Measurements from ENCODE around the gene TCF7.

Gene TCF7

GRCh38 chr5:134113902-134114875 lies at the start of gene TCF7:
Gene TCF7, plus strand, starts transcription at chr5:134114681. Its CDS starts 226 bp downstream, at chr5:134114907.
- peak; percentile 84 for DNase-seq

- DNase-seq = no peak
These were observed 44.9 kb upstream of the TCF7 start for GRCh38 chr5:134069553-134069952.

GRCh38 chr5:134070725-134071613 lies 43.5 kb upstream of the TCF7 start:
- DNase-seq = peak; percentile 35

- DNase-seq = no peak
These were observed 42.8 kb upstream of the TCF7 start for GRCh38 chr5:134071614-134072207.

GRCh38 chr5:134072471-134073210 lies 41.8 kb upstream of the TCF7 start:
- DNase-seq = no peak

GRCh38 chr5:134073404-134073803 lies 41.1 kb upstream of the TCF7 start:
- DNase-seq = no peak

GRCh38 chr5:134075102-134075501 lies 39.4 kb upstream of the TCF7 start:
- no peak for DNase-seq

- no peak for DNase-seq
These were observed 36.4 kb upstream of the TCF7 start for GRCh38 chr5:134077926-134078580.

GRCh38 chr5:134079748-134080581 lies 34.5 kb upstream of the TCF7 start:
- peak; percentile 53 for DNase-seq

- no peak for DNase-seq
These were observed 32.1 kb upstream of the TCF7 start for GRCh38 chr5:134082264-134082992.

- no peak for DNase-seq
These were observed 31.0 kb upstream of the TCF7 start for GRCh38 chr5:134083517-134083916.

GRCh38 chr5:134084022-134084565 lies 30.4 kb upstream of the TCF7 start:
- no peak for DNase-seq

GRCh38 chr5:134084570-134084969 lies 29.9 kb upstream of the TCF7 start:
- no peak for DNase-seq

GRCh38 chr5:134085411-134085810 lies 29.1 kb upstream of the TCF7 start:
- no peak for DNase-seq

GRCh38 chr5:134086225-134086942 lies 28.1 kb upstream of the TCF7 start:
- DNase-seq = no peak

GRCh38 chr5:134086943-134087305 lies 27.6 kb upstream of the TCF7 start:
- peak; percentile 84 for DNase-seq

- no peak for DNase-seq
These were observed 26.2 kb upstream of the TCF7 start for GRCh38 chr5:134088291-134088690.

- no peak for DNase-seq
These were observed 25.4 kb upstream of the TCF7 start for GRCh38 chr5:134088994-134089560.

- DNase-seq = peak; percentile 67
These were observed 24.0 kb upstream of the TCF7 start for GRCh38 chr5:134090522-134090921.

All from CD4-positive, alpha-beta T cell treated with Interleukin-17A for 1 hour (primary cell).